Ishikawa (cell line): ENCODE measurements around the gene LSM14B.
A peak's percentile ranks its signal among the peaks of the same experiment; 100 is the strongest.

Experiments used
- CEBPB ChIP-seq: IDR thresholded peaks from 2 replicates; pipeline ENCODE4 v1.6.1; 2012
- CREB1 ChIP-seq: IDR thresholded peaks from 2 replicates; pipeline ENCODE4 v1.6.1; 2012; ENCODE audit warnings: low read depth
- EGR1 ChIP-seq: IDR thresholded peaks from 2 replicates; pipeline ENCODE4 v1.6.1; 2012
- EP300 ChIP-seq: IDR thresholded peaks from 2 replicates; pipeline ENCODE4 v1.6.1; 2012; ENCODE audit warnings: borderline replicate concordance
- FOXM1 ChIP-seq: IDR thresholded peaks from 2 replicates; pipeline ENCODE4 v1.6.1; 2012; ENCODE audit warnings: low read depth, borderline replicate concordance
- MAX ChIP-seq: IDR thresholded peaks from 2 replicates; pipeline ENCODE4 v1.6.1; 2012
- NFIC ChIP-seq: IDR thresholded peaks from 2 replicates; pipeline ENCODE4 v1.6.1; 2012
- RAD21 ChIP-seq: IDR thresholded peaks from 2 replicates; pipeline ENCODE4 v1.6.1; 2012; ENCODE audit warnings: low read depth
- REST ChIP-seq: IDR thresholded peaks from 2 replicates; pipeline ENCODE4 v1.6.1; 2012; ENCODE audit warnings: low read depth, mild to moderate bottlenecking
- TAF1 ChIP-seq: IDR thresholded peaks from 2 replicates; pipeline ENCODE4 v1.6.1; 2012; ENCODE audit warnings: low read depth, mild to moderate bottlenecking
- TCF12 ChIP-seq: IDR thresholded peaks from 2 replicates; pipeline ENCODE4 v1.6.1; 2012; ENCODE audit warnings: low read depth
- TEAD4 ChIP-seq: IDR thresholded peaks from 2 replicates; pipeline ENCODE4 v1.6.1; 2012
- USF1 ChIP-seq: IDR thresholded peaks from 2 replicates; pipeline ENCODE4 v1.6.1; 2012
- YY1 ChIP-seq: IDR thresholded peaks from 2 replicates; pipeline ENCODE4 v1.6.1; 2012; ENCODE audit warnings: low read depth
- ZBTB7A ChIP-seq: IDR thresholded peaks from 2 replicates; pipeline ENCODE4 v1.6.1; 2012; ENCODE audit warnings: low read depth

The LSM14B gene

GRCh38 chr20:62122654-62123449, 577 bp downstream of the LSM14B start:
- TF ChIP-seq TCF12 (peak; percentile 30; the same call in 1 of the 2 replicates), MAX (no peak; the same call in none of the 2 replicates), USF1 (no peak), TEAD4 (no peak; the same call in 1 of the 2 replicates), EGR1 (peak; percentile 74), ZBTB7A (peak; percentile 45; the same call in 1 of the 2 replicates), TAF1 (peak; percentile 3; the same call in 1 of the 2 replicates), EP300 (peak; percentile 32; the same call in 1 of the 2 replicates)

GRCh38 chr20:62123450-62124118, 1.3 kb downstream of the LSM14B start:
- TF ChIP-seq MAX: no peak
- no peak for TF ChIP-seq NFIC
- TF ChIP-seq REST: no peak
- TF ChIP-seq FOXM1: no peak
- TF ChIP-seq EGR1: no peak
- TF ChIP-seq EP300: no peak
- TF ChIP-seq RAD21: no peak

GRCh38 chr20:62126141-62126540, 3.9 kb downstream of the LSM14B start:
- TF ChIP-seq RAD21 (no peak), CREB1 (no peak), MAX (no peak)

GRCh38 chr20:62127799-62128198, 5.5 kb downstream of the LSM14B start:
- TF ChIP-seq CEBPB (no peak), REST (no peak), TCF12 (no peak), ZBTB7A (no peak), EP300 (no peak), USF1 (no peak), TEAD4 (no peak), FOXM1 (no peak), EGR1 (no peak), NFIC (no peak), RAD21 (no peak), MAX (no peak), TAF1 (no peak), CREB1 (no peak)

GRCh38 chr20:62128502-62128901, 6.2 kb downstream of the LSM14B start:
- TF ChIP-seq USF1 (no peak), ZBTB7A (no peak), FOXM1 (no peak), REST (no peak), EP300 (no peak), EGR1 (no peak), TEAD4 (no peak), CEBPB (no peak), YY1 (no peak), TCF12 (no peak), TAF1 (no peak), CREB1 (no peak), NFIC (no peak), MAX (no peak), RAD21 (no peak)
